Measurements from ENCODE around the gene HARS2.

- TF ChIP-seq EZH2 (IDR thresholded peaks at IDR 0.05; ENCODE audit: low read length): no peak
- no peak for TF ChIP-seq CTCF (optimal IDR thresholded peaks at IDR 0.05 in 1 of 3, IDR thresholded peaks at IDR 0.05 in 1 of 3, conservative IDR thresholded peaks at IDR 0.05 in 1 of 3; ENCODE audit: extremely low read depth in 1 of 3, insufficient read depth in 2 of 3, low read length in 3 of 3)
Measured at GRCh38 chr5:140641716-140642115, 49.5 kb upstream of the HARS2 start.

Data from keratinocyte (primary cell).